ENCODE measurements around the gene PTGER3.

DNA sequence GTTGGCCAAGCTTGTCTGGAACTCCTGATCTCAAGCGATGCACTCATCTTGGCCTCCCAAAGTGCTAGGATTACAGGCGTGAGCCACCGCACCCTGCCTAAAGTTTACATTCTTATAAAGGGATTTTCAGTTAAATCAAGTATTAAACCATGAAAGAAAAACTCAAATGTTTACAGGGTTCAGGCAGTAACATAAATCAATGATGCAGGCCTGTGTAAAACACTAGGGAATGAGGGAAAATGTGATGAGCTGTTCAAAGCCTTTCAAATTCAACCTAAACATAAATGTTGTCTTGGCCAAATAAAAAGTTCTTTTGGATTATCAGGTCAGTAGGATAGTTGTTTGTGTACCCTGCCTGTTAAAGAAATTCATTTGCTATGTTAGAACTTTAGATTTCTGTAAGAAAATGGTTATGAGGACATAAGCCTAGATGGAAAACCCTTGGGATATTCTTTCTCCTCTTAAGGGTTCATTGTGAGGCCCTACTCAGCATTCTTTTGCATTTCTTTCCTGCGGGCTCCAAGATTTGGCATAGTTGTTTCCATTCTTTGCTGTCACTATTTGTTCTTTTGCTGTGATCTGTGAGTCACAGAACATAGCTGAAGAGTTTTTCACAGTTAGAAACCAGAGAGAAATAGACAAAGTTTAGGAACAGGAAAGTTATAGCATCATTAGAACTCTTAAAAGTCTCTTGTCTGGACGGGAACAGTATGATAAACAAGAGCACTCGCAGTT, 42.1 kb upstream of the PTGER3 start:
- TF ChIP-seq, protein P1, sequence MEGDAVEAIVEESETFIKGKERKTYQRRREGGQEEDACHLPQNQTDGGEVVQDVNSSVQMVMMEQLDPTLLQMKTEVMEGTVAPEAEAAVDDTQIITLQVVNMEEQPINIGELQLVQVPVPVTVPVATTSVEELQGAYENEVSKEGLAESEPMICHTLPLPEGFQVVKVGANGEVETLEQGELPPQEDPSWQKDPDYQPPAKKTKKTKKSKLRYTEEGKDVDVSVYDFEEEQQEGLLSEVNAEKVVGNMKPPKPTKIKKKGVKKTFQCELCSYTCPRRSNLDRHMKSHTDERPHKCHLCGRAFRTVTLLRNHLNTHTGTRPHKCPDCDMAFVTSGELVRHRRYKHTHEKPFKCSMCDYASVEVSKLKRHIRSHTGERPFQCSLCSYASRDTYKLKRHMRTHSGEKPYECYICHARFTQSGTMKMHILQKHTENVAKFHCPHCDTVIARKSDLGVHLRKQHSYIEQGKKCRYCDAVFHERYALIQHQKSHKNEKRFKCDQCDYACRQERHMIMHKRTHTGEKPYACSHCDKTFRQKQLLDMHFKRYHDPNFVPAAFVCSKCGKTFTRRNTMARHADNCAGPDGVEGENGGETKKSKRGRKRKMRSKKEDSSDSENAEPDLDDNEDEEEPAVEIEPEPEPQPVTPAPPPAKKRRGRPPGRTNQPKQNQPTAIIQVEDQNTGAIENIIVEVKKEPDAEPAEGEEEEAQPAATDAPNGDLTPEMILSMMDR (conservative IDR thresholded peaks at IDR 0.05) = no peak
- no peak for TF ChIP-seq ZFX (IDR thresholded peaks at IDR 0.05)

Data from C4-2B (cell line).